HUDEP-2 (cell line): ENCODE results near the gene CYLC1.

ENCODE experiments used
- DNase-seq, 76 experiments: peaks; one replicate each; lab custom pipeline; 2025; ENCODE audit not compliant: unreplicated experiment in 76 of 76; lab: John Stamatoyannopoulos, UW

Gene CYLC1, protein sequence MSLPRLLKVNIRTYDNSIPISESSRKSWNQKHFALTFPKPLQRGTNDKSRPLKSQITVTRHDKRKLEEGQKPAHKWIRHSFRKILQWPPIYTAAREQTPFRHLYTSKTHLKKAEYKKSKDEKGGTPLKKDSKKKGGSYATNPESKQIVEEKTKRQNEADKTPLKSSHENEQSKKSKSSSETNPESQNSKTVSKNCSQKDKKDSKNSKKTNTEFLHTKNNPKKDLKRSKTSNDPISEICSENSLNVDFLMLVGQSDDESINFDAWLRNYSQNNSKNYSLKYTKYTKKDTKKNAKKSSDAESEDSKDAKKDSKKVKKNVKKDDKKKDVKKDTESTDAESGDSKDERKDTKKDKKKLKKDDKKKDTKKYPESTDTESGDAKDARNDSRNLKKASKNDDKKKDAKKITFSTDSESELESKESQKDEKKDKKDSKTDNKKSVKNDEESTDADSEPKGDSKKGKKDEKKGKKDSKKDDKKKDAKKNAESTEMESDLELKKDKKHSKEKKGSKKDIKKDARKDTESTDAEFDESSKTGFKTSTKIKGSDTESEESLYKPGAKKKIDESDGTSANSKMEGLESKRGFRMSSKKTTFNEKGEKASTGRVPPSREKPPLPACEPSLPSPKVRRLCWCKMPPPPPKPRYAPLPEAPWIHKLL

DNA sequence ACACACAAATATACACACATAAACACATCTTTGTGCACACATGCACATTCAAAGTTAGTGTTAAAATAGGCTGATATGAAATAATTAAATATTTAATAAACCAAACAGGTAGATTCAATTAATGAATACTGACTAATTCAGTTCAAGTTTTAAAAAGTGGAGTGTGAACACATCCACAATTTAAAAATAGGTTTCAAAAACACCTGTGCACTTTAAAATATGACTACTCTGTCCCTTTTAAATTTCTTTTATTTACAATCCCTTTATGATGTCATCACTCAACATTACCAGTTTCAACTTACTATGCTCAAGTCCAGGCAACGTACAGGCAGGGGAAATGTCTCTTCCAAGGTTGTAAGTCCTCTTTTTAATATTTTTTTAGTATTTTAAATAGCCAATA is at the start of gene CYLC1:
Gene CYLC1, plus strand, starts transcription at position 301 of the 400 bp plus-strand sequence. Its CDS starts 37 bp downstream, at position 338.
- DNase-seq = no peak

DNA sequence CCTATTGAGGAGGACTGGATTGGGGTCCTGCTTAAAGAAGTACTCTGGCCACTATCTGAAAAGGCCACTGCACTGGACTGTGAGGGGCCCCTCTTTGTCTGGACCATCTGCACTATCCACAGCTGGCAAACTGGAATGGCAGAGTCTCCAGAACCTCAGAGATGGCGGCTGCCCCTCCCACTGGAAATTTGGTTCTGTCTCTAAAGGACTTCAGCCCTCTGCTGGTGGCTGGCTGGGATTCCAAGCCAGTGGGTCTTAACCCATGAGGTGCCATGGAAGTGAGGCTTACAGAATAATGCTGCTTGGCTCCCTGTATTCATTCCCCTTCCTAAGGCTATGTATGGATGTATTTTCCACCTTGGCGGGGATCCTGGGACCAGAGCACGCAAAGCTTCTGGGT is 41.6 kb upstream of the CYLC1 start:
- DNase-seq = no peak

DNA sequence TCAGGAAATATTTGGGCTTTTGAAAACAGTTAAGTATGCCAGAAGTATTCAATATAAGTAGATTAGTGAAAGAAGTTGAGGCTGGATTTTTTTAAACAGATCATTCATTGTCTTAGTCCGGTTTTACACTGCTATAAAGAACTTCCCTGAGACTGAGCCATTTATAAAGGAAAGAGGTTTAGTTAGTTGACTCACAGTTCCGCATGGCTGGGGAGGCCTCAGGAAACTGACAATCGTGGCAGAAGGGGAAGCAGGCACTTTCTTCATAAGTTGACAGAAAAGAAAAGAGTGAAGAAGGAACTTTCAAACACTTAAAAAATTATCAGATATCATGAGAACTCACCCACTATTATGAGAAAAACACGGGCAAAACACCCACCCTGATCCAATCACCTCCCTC is 31.1 kb upstream of the CYLC1 start:
- no peak for DNase-seq

DNA sequence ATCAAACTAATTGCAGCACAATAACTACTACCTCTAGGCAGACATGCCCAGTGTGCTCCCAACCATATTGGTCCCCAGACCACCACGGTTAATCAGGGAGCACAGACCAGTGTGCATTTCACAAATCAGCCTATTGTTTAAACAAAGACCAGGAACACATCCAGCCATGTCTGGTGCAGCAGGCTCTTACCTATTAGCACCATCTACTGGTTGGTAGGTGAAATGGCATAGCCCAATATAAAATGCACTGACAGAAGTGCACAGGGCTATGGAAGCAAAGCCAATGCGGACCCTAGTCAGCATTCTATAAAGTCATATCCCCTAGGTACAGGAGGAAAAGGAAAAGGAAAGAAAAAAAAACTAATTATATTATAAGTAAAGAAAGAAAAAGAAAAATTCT is 15.5 kb upstream of the CYLC1 start:
- DNase-seq = peak in 1 of 76 experiments; percentile 2

DNA sequence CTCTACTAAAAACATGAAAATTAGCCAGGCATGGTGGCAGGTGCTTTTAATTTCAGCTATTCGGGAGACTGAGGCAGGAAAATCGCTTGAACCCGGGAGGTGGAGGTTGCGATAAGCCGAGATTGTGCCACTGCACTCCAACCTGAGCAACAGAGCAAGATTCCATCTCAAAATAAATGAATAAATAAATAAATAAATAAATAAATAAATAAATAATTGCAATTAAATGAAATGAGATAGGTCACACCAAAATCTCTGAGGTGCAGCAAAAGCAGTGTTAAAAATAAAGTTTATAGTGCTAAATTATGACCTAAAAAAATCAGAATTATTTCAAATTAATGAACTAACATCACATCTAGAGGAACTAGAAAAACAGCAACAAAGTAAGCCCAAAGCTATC is 13.6 kb upstream of the CYLC1 start:
- no peak for DNase-seq

DNA sequence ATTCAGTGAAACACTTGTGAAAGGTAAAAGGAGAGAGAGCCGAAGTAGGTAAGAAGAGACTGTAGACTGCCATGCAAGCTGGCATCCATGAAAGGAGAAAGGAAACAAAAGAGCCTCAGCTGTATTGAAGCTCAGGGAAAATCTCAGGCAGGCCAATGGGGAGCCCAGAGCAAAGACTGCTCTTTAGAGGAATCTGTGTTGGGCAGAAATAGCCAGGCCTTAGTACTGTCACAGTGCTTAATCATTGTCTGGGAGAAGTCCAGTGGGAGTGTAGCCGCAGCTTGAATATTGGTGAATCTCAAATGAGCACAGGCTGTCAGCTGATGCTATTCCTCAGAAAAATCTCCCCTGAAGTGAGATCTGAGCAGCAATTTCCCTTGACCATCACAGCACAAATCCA is 27.6 kb downstream of the CYLC1 start:
- no peak for DNase-seq

DNA sequence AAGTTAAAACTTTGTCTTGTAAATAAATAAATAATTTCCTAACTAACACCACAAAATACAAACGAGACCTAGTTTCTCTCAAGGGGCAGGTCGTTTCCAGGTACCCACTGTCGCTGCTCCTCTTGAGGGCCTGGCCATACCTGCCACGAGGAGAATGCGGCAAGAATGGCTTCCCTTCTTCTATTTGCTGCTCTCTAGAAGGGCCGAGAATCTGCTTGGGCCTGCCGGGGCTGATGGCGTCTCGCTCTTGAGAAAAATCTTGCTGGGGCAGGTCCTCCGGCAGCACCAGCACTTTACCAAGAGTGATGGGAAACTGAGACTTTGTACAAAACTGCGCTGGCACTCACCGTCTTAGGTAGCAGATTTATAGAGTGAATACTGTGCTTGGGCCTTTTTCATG is 31.5 kb downstream of the CYLC1 start:
- no peak for DNase-seq

DNA sequence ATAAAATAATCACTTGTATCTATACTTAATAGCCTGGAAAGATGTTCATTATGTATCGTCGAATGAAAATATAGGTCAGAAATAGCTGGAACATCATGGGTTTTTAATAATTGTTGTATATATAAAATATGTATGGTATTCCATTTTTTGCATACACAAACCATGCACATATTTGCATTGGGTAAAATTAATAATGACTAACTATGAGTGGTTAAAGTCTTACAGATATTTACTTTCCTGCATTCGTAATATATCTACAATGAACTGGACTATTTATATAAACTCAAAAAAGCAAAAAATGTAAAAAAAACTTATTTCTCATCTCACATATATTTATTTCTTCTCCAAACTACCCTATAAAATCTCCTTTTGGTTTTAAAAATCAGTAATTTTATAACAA is 46.0 kb downstream of the CYLC1 start:
- DNase-seq = no peak

DNA sequence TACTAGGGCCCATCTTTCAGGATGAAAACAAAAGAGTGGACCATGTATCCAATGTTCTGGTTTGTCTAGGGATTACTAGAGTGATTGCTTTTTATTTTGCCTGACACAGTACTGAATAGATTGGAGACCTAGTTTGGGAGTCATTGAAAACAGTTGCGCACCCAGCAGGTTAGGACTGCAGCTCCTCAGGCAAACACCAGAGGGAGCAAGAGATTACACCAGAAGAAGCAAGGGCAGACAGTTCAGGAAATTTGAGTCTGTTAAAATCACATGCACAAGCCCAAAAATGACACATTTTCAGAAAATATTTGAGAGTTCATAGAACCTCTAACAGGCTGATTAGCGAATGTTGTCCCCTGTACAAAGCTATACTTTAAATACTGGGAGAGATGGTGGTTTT is 55.6 kb downstream of the CYLC1 start:
- no peak for DNase-seq

DNA sequence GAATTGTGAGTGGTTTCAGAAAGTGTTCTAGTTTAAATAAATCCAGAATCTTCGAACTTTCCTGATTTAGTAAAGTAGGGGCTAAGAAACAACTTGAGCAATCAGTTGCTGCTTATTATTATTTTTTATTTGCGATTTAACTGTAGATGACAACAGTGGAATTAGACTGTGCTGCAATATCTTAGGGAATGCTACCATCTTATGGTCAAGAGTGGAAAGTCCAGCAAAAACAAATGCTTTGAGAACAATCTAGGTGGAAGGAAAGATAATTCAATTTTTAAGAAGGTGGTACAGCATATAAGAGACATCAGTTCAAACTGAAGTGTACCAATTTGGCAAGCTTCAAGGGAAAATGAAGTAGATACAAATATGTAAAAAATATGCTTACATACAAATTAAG is 73.3 kb downstream of the CYLC1 start:
- DNase-seq = no peak
